ENCODE measurements around the gene TMEM92. TPM values are rescaled to one million over a fixed set of nuclear protein-coding genes. Genes with fewer than 3 reads are reported as not detected.
A peak's percentile ranks its signal among the peaks of the same experiment; 100 is the strongest.

Gene TMEM92
- total and polyA plus RNA-seq, 2 experiments from 2014 or later: 0.32 TPM; not detected in 1

- Histone ChIP-seq H3F3A (ENCODE audit: insufficient read depth) (no peaks in the 10 kb centered on the region; the same call in 1 of the 2 replicates), H3K36me3 (ENCODE audit: low read depth) (no peaks in the 10 kb centered on the region), H3K9me2 (ENCODE audit: insufficient read depth) (no peaks in the 10 kb centered on the region), H3K9me3 (ENCODE audit: low read depth) (no peaks in the 10 kb centered on the region), H3K79me2 (ENCODE audit: insufficient read depth) (peaks cover 30% of the 10 kb centered on the region), H3K27ac (0 out of 2 replicates have a peak overlapping the region, but pooled peaks have one; percentile 37), H3K9ac (peak overlapping the region; percentile 66), H3K27me3 (replicated peaks; ENCODE audit: insufficient read depth) (no peaks in the 10 kb centered on the region), H4K20me1 (ENCODE audit: insufficient read depth) (no peaks in the 10 kb centered on the region), H3K4me2 (ENCODE audit: unreplicated experiment) (peak overlapping the region; percentile 75), H3K4me3 (peak overlapping the region; percentile 54), H3K4me1 (ENCODE audit: insufficient read depth) (peaks cover 68% of the 10 kb centered on the region), H2AFZ (peak overlapping the region; percentile 10)
- DNase-seq: no peak
- 52 to 59% methylated on average over 10 of the region's 10 CpGs for WGBS, 2 experiments (ENCODE audit: low coverage in 1 of 2, low lambda C conversion rate in 2 of 2, missing lambda C conversion rate in 2 of 2)
- in situ Hi-C loops (cut with MboI): no loop called here
- no peak for TF ChIP-seq EZH2phosphoT487 (IDR thresholded peaks at IDR 0.05; ENCODE audit: insufficient read depth, low read depth)
- TF ChIP-seq EZH2 (IDR thresholded peaks at IDR 0.05; ENCODE audit: insufficient read depth, poor library complexity, severe bottlenecking): no peak
These were observed 10.7 kb upstream of the TMEM92 start for GRCh38 chr17:50263331-50264262.

- Histone ChIP-seq H3K9me3 (ENCODE audit: low read depth) (no peaks in the 10 kb centered on the region), H3K9me2 (ENCODE audit: insufficient read depth) (no peaks in the 10 kb centered on the region), H3K79me2 (ENCODE audit: insufficient read depth) (peaks cover 38% of the 10 kb centered on the region), H3K9ac (peak overlapping the region; percentile 66), H3K27me3 (replicated peaks; ENCODE audit: insufficient read depth) (no peaks in the 10 kb centered on the region), H3K27ac (peak overlapping the region; percentile 37; the same call in 1 of the 2 replicates), H2AFZ (peak overlapping the region; percentile 10), H3F3A (ENCODE audit: insufficient read depth) (peaks cover 2% of the 10 kb centered on the region), H4K20me1 (ENCODE audit: insufficient read depth) (no peaks in the 10 kb centered on the region), H3K4me2 (ENCODE audit: unreplicated experiment) (peak overlapping the region; percentile 75), H3K4me1 (ENCODE audit: insufficient read depth) (peaks cover 64% of the 10 kb centered on the region), H3K36me3 (ENCODE audit: low read depth) (no peaks in the 10 kb centered on the region), H3K4me3 (peak overlapping the region; percentile 54)
- in situ Hi-C loops (cut with MboI): no loop called here
- peak; percentile 85 for DNase-seq
- 13 to 14% methylated on average over 19 to 23 of the region's 23 CpGs for WGBS, 2 experiments (ENCODE audit: low coverage in 1 of 2, low lambda C conversion rate in 2 of 2, missing lambda C conversion rate in 2 of 2)
- no peak for TF ChIP-seq EZH2phosphoT487 (IDR thresholded peaks at IDR 0.05; ENCODE audit: insufficient read depth, low read depth)
- no peak for TF ChIP-seq EZH2 (IDR thresholded peaks at IDR 0.05; ENCODE audit: insufficient read depth, poor library complexity, severe bottlenecking)
These were observed 9.8 kb upstream of the TMEM92 start for GRCh38 chr17:50264263-50265113.

- peak overlapping the region; percentile 75 for H3K4me2 ChIP-seq (ENCODE audit: unreplicated experiment)
- no peaks in the 10 kb centered on the region for H3K9me3 ChIP-seq (ENCODE audit: low read depth)
- 100% methylated on average over 2 of the region's 2 CpGs; no CpG with 5 or more reads in 1 of the 2 experiments for WGBS, 2 experiments (ENCODE audit: low coverage in 1 of 2, low lambda C conversion rate in 2 of 2, missing lambda C conversion rate in 2 of 2)
- peaks cover 6% of the 10 kb centered on the region for H3F3A ChIP-seq (ENCODE audit: insufficient read depth)
- H4K20me1 ChIP-seq (ENCODE audit: insufficient read depth): no peaks in the 10 kb centered on the region
- H3K9me2 ChIP-seq (ENCODE audit: insufficient read depth): no peaks in the 10 kb centered on the region
- H3K9ac ChIP-seq: peak overlapping the region; percentile 66; the same call in 1 of the 2 replicates
- TF ChIP-seq EZH2 (IDR thresholded peaks at IDR 0.05; ENCODE audit: insufficient read depth, poor library complexity, severe bottlenecking) (no peak), EZH2phosphoT487 (IDR thresholded peaks at IDR 0.05; ENCODE audit: insufficient read depth, low read depth) (no peak)
- H3K79me2 ChIP-seq (ENCODE audit: insufficient read depth): peaks cover 44% of the 10 kb centered on the region
- H3K27me3 ChIP-seq (replicated peaks; ENCODE audit: insufficient read depth): no peaks in the 10 kb centered on the region
- H3K4me1 ChIP-seq (ENCODE audit: insufficient read depth): peaks cover 62% of the 10 kb centered on the region
- no peak overlapping the region; the same call in 1 of the 2 replicates for H3K27ac ChIP-seq
- no peak overlapping the region for H3K4me3 ChIP-seq
- DNase-seq: no peak
- no peaks in the 10 kb centered on the region for H3K36me3 ChIP-seq (ENCODE audit: low read depth)
- in situ Hi-C loops (cut with MboI): no loop called here
- H2AFZ ChIP-seq: no peak overlapping the region
These were observed 9.1 kb upstream of the TMEM92 start for GRCh38 chr17:50265212-50265611.
